Measurements from ENCODE around the gene RSPRY1.
"Not testable (repeated sequence)": the region's sequence is repeated elsewhere in the genome, so short reads cannot be mapped to it uniquely, and the experiment has no call there.

RSPRY1 gene

GRCh38 chr16:57192720-57193486 lies 6.8 kb downstream of the RSPRY1 start:
- DNase-seq (ENCODE audit: extremely low spot score) = no peak
- ChIA-PET CTCF (no interaction called here), POLR2A (no interaction called here)
- TF ChIP-seq BHLHE40 (IDR thresholded peaks at IDR 0.05; ENCODE audit: borderline replicate concordance) (no peak), FOXM1 (IDR thresholded peaks at IDR 0.05; ENCODE audit: borderline replicate concordance) (no peak), ELF4 (IDR thresholded peaks at IDR 0.05) (no peak), FOXA1 (IDR thresholded peaks at IDR 0.05) (no peak)

- ChIA-PET POLR2A (interaction anchor here (1.7 kb wide), 1 partner anchor 102 kb away, joined by 4 read pairs; the partner anchor contains the start of gene CPNE2), CTCF (no interaction called here)
- DNase-seq (ENCODE audit: extremely low spot score) = no peak
- TF ChIP-seq FOXK2 (IDR thresholded peaks at IDR 0.05) (no peak), SP1 (IDR thresholded peaks at IDR 0.05) (no peak), PKNOX1 (IDR thresholded peaks at IDR 0.05) (no peak), LEF1 (IDR thresholded peaks at IDR 0.05; ENCODE audit: borderline replicate concordance) (no peak), ARNT (IDR thresholded peaks at IDR 0.05) (no peak), ZNF384 (IDR thresholded peaks at IDR 0.05) (no peak)
Measured at GRCh38 chr16:57194512-57194911, 8.4 kb downstream of the RSPRY1 start.

- no peak for TF ChIP-seq CTBP1 (IDR thresholded peaks at IDR 0.05; ENCODE audit: borderline replicate concordance)
- TF ChIP-seq L3MBTL2 (conservative IDR thresholded peaks at IDR 0.05) = no peak
- no peak for TF ChIP-seq FOXK2 (IDR thresholded peaks at IDR 0.05)
- TF ChIP-seq ELF4 (IDR thresholded peaks at IDR 0.05) = no peak
- no peak for TF ChIP-seq ARNT (IDR thresholded peaks at IDR 0.05)
- no peak for TF ChIP-seq LEF1 (IDR thresholded peaks at IDR 0.05; ENCODE audit: borderline replicate concordance)
- TF ChIP-seq SP1 (IDR thresholded peaks at IDR 0.05) = no peak
- no peak for TF ChIP-seq TARDBP (IDR thresholded peaks at IDR 0.05)
- TF ChIP-seq FOXM1 (IDR thresholded peaks at IDR 0.05; ENCODE audit: borderline replicate concordance) = no peak
- no peak for TF ChIP-seq FOXA1 (IDR thresholded peaks at IDR 0.05)
- no peak for DNase-seq (ENCODE audit: extremely low spot score)
- ChIA-PET POLR2A (no interaction called here), CTCF (no interaction called here)
Measured at GRCh38 chr16:57196286-57196685, 10.2 kb downstream of the RSPRY1 start.

GRCh38 chr16:57196753-57197152 lies 10.6 kb downstream of the RSPRY1 start:
- POLR2A ChIA-PET = no interaction called here
- no peak for DNase-seq (ENCODE audit: extremely low spot score)
- no peak for TF ChIP-seq SP1 (IDR thresholded peaks at IDR 0.05)
- no peak for TF ChIP-seq SUZ12 (IDR thresholded peaks at IDR 0.05)
- no peak for TF ChIP-seq FOXM1 (IDR thresholded peaks at IDR 0.05; ENCODE audit: borderline replicate concordance)
- no peak for TF ChIP-seq ELF4 (IDR thresholded peaks at IDR 0.05)
- no peak for TF ChIP-seq NFRKB (IDR thresholded peaks at IDR 0.05)
- no peak for TF ChIP-seq LEF1 (IDR thresholded peaks at IDR 0.05; ENCODE audit: borderline replicate concordance)
- no peak for TF ChIP-seq HDGF (IDR thresholded peaks at IDR 0.05; ENCODE audit: borderline replicate concordance)
- CTCF ChIA-PET = no interaction called here

GRCh38 chr16:57200321-57200720 lies 14.2 kb downstream of the RSPRY1 start:
- CTCF ChIA-PET; DNase-seq (ENCODE audit: extremely low spot score); POLR2A ChIA-PET: not testable (repeated sequence)

- CTCF ChIA-PET; POLR2A ChIA-PET; DNase-seq (ENCODE audit: extremely low spot score): not testable (repeated sequence)
Measured at GRCh38 chr16:57200926-57201325, 14.8 kb downstream of the RSPRY1 start.

- ChIA-PET POLR2A (no interaction called here), CTCF (no interaction called here)
- TF ChIP-seq PKNOX1 (IDR thresholded peaks at IDR 0.05) = no peak
- no peak for TF ChIP-seq LEF1 (IDR thresholded peaks at IDR 0.05; ENCODE audit: borderline replicate concordance)
- no peak for DNase-seq (ENCODE audit: extremely low spot score)
Measured at GRCh38 chr16:57202095-57202886, 16.2 kb downstream of the RSPRY1 start.

GRCh38 chr16:57203451-57203850 lies 17.3 kb downstream of the RSPRY1 start:
- TF ChIP-seq L3MBTL2 (conservative IDR thresholded peaks at IDR 0.05) (no peak), ZNF384 (IDR thresholded peaks at IDR 0.05) (no peak), FOXM1 (IDR thresholded peaks at IDR 0.05; ENCODE audit: borderline replicate concordance) (no peak), ARNT (IDR thresholded peaks at IDR 0.05) (no peak), LEF1 (IDR thresholded peaks at IDR 0.05; ENCODE audit: borderline replicate concordance) (no peak), FOXK2 (IDR thresholded peaks at IDR 0.05) (no peak), BHLHE40 (IDR thresholded peaks at IDR 0.05; ENCODE audit: borderline replicate concordance) (no peak), FOXA1 (IDR thresholded peaks at IDR 0.05) (no peak), TARDBP (IDR thresholded peaks at IDR 0.05) (no peak), SUZ12 (IDR thresholded peaks at IDR 0.05) (no peak), PKNOX1 (IDR thresholded peaks at IDR 0.05) (no peak), SP1 (IDR thresholded peaks at IDR 0.05) (no peak), CTBP1 (IDR thresholded peaks at IDR 0.05; ENCODE audit: borderline replicate concordance) (no peak), ELF4 (IDR thresholded peaks at IDR 0.05) (no peak)
- DNase-seq (ENCODE audit: extremely low spot score) = no peak
- ChIA-PET CTCF (no interaction called here), POLR2A (no interaction called here)
